K562 (cell line): ENCODE data around the gene NYAP1. TPM values are rescaled to one million over a fixed set of nuclear protein-coding genes. Genes with fewer than 3 reads are reported as not detected.

ENCODE experiments used
- BCLAF1 ChIP-seq, 2 experiments: fragments of 450-650 bp in 1 of 2; IDR thresholded peaks; 2 replicates each; pipeline ENCODE4 v1.6.1; 2011 to 2017; ENCODE audit warnings: low read depth in 2 of 2, antibody characterized with exemption in 1 of 2, borderline replicate concordance in 1 of 2, low read length in 1 of 2, mild to moderate bottlenecking in 1 of 2, mixed read lengths in 1 of 2; ENCODE audit not compliant: control insufficient read depth in 1 of 2
- MXI1 ChIP-seq: IDR thresholded peaks from 2 replicates; pipeline ENCODE4 v1.6.1; 2011; ENCODE audit warnings: low read depth, mild to moderate bottlenecking, improper control_type of control experiment, low read length
- NBN ChIP-seq: fragments of 450-650 bp; IDR thresholded peaks from 2 replicates; pipeline ENCODE4 v1.6.1; 2016; ENCODE audit warnings: low read depth, mild to moderate bottlenecking
- NFYB ChIP-seq: IDR thresholded peaks from 2 replicates; pipeline ENCODE4 v1.6.1; 2011; ENCODE audit warnings: mild to moderate bottlenecking, moderate library complexity; ENCODE audit not compliant: insufficient read length; ENCODE audit errors: extremely low read depth
- POLR2A ChIP-seq: fragments of 450-650 bp; conservative IDR thresholded peaks from 2 replicates; pipeline ENCODE4 v1.6.1; 2016
- POU5F1 ChIP-seq: fragments of 150-350 bp; IDR thresholded peaks from 2 replicates; pipeline ENCODE4 v1.6.1; 2014; ENCODE audit warnings: borderline replicate concordance, low read length, low read depth, mild to moderate bottlenecking; ENCODE audit not compliant: partially characterized antibody
- RREB1 ChIP-seq: fragments of 250-450 bp; sonication (Bioruptor Pico); IDR thresholded peaks from 2 replicates; pipeline ENCODE4 v1.4.0; 2020
- TBL1XR1 ChIP-seq, 2 experiments: IDR thresholded peaks; 2 replicates each; pipeline ENCODE4 v1.6.1; 2012; ENCODE audit warnings: improper control_type of control experiment in 2 of 2, low read length in 2 of 2, mild to moderate bottlenecking in 1 of 2
- ZBTB26 ChIP-seq: fragments of 450-650 bp; formaldehyde crosslinking; IDR thresholded peaks from 2 replicates; pipeline ENCODE4 v1.4.0; 2022; ENCODE audit warnings: missing genetic modification characterization
- ZNF12 ChIP-seq: sonication (generic); formaldehyde crosslinking; IDR thresholded peaks from 2 replicates; pipeline ENCODE4 v1.4.0; 2020; ENCODE audit warnings: mild to moderate bottlenecking, missing genetic modification reagents
- ZNF384 ChIP-seq: IDR thresholded peaks from 2 replicates; pipeline ENCODE4 v1.6.1; 2012; ENCODE audit warnings: low read depth, low read length, improper control_type of control experiment
- ZNF707 ChIP-seq: fragments of 250-450 bp; sonication (Bioruptor Pico); conservative IDR thresholded peaks from 2 replicates; pipeline ENCODE4 v1.8.0; 2022; ENCODE audit warnings: inconsistent platforms, mild to moderate bottlenecking, moderate library complexity
- polyA plus RNA-seq, 8 experiments: library from polyadenylated mRNA; depleted of rRNA in 4 of 8; stranded (reverse) in 5 of 8; unstranded in 3 of 8; fragments of >200 nt; fragmentation: Nextera tagmentation in 2 of 8; fragmentation: Illumina TruSeq in 1 of 8; extraction: Ambion mirVana in 2 of 8; extraction: Trizol in 1 of 8; gene quantifications; 2 replicates each; pipeline versions ENCODE4 v1.2.1 to v1.2.3, GENCODE V29; 2011 to 2014; ENCODE audit warnings: inconsistent platforms in 1 of 8, missing spikeins in 1 of 8
- total RNA-seq, 7 experiments: library from RNA; depleted of rRNA in 6 of 7; stranded (reverse); fragments of >200 nt in 6 of 7; fragmentation: Illumina TruSeq in 2 of 7; extraction: Trizol in 2 of 7; gene quantifications; 2 replicates each; pipeline versions ENCODE4 v1.2.1 to v1.2.3, GENCODE V29; 2011 to 2021; ENCODE audit warnings: low replicate concordance in 1 of 7

Gene NYAP1
- total and polyA plus RNA-seq, 9 of the 15 experiments (the other 6 are each of a cell fraction or from before 2014, with no cell fraction given): 0.11 to 0.88 (median 0.22) TPM; not detected in 2

- TF ChIP-seq BCLAF1 (IDR thresholded peaks at IDR 0.05; ENCODE audit: borderline replicate concordance in 1 of 2, control insufficient read depth in 1 of 2, low read depth in 2 of 2, low read length in 1 of 2) (no peak), NBN (no peak), POU5F1 (no peak), ZNF707 (CRISPR knock-in tag) (no peak), ZNF12 (CRISPR knock-in tag) (no peak), ZNF384 (no peak), MXI1 (no peak), RREB1 (no peak), ZBTB26 (CRISPR knock-in tag) (no peak), TBL1XR1 (IDR thresholded peaks at IDR 0.05; ENCODE audit: low read length in 2 of 2) (no peak), NFYB (no peak), POLR2A (no peak)
Measured at GRCh38 chr7:100483090-100483721, 521 bp upstream of the NYAP1 start (continued).
